Activated CD4-positive, alpha-beta memory T cell treated with anti-CD3 and anti-CD28 coated beads for 36 hours (primary cell): ENCODE measurements around the gene ZNF521. TPM values are rescaled to one million over a fixed set of nuclear protein-coding genes. Genes with fewer than 3 reads are reported as not detected.

ENCODE experiments used
- CTCF ChIA-PET: fragments of 350-600 bp; sonication (Branson Sonifier 250); formaldehyde crosslinking; loops from one replicate; lab custom pipeline; 2021; ENCODE audit warnings: antibody characterized with exemption, inconsistent platforms; lab: Charles Lee
- POLR2A ChIA-PET: fragments of 350-600 bp; sonication (Branson Sonifier 250); formaldehyde crosslinking; loops from one replicate; lab custom pipeline; 2021; ENCODE audit warnings: antibody characterized with exemption; lab: Charles Lee
- DNase-seq: peaks from one replicate; pipeline ENCODE4 v3.0.0-alpha.2; 2020
- H3K27ac Mint-ChIP-seq: one replicate; pipeline ENCODE4 v1.8.0; 2021; ENCODE audit warnings: mixed read lengths
- H3K27me3 Mint-ChIP-seq: one replicate; pipeline ENCODE4 v1.8.0; 2021; ENCODE audit warnings: mixed read lengths
- H3K36me3 Mint-ChIP-seq: one replicate; pipeline ENCODE4 v1.8.0; 2021; ENCODE audit warnings: mixed read lengths
- H3K4me1 Mint-ChIP-seq: one replicate; pipeline ENCODE4 v1.8.0; 2021; ENCODE audit warnings: low read depth, mixed read lengths
- H3K4me3 Mint-ChIP-seq: one replicate; pipeline ENCODE4 v1.8.0; 2021; ENCODE audit warnings: mild to moderate bottlenecking, mixed read lengths
- H3K9me3 Mint-ChIP-seq: one replicate; pipeline ENCODE4 v1.8.0; 2021; ENCODE audit warnings: mixed read lengths
- intact Hi-C: fragments of 100-400 bp; cut with micrococcal nuclease; formaldehyde crosslinking; loops from one replicate; pipeline ENCODE4 v1.15.1; 2023
- total RNA-seq, 2 experiments: library from RNA; stranded (reverse); gene quantifications; one replicate each; pipeline ENCODE4 v1.2.3, GENCODE V29; 2021

ZNF521 gene
- total RNA-seq, 2 experiments from 2014 or later, result not detected

DNA sequence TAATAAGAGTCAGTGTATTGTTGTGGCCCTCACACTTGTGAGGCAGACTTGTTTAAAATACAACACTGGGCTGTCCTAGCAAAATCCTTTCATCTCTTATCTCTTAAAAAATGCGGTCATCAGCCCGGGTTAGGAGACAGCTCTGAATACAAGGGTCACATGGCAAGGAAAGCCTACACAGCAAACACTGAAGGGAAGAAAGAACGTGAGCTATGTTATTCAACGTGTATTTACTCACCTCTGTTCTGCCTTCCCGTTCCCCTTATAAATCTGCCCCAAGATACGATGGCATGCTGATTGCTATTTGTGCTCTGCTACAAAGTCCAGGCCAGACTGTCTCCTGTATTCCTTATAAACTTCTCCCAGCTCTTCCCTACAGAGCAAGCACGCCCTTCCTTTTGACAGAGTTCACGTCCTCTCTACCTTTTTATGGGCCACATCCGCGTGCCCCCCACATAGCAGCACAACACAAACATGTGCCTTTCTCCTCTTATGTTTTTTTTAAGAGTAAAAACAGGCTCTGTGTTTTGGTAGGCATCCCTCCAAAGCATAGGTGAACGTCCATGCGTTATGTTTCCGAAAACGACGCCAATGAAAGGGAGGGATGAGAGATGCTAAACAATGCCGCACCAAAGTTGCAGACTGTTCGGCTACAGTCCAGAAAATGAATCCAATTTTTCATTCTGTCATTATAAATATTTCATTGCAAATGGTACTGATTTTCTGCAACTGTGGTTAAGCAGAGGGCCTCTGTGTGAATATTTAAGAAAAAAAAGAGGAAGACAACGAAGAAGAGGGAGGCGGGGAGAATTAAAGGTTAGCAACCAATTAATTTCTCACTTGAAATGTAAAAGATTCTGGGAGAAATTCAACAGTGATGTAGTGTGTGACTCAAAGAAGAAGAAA, 274.7 kb downstream of the ZNF521 start:
- no peaks in the 10 kb centered on the region for H3K9me3 Mint-ChIP-seq
- CTCF ChIA-PET, result no interaction called here
- no peaks in the 10 kb centered on the region for H3K36me3 Mint-ChIP-seq
- H3K4me1 Mint-ChIP-seq, result no peaks in the 10 kb centered on the region
- intact Hi-C loops, result no loop called here
- DNase-seq, result no peak
- H3K27me3 Mint-ChIP-seq, result no peaks in the 10 kb centered on the region
- POLR2A ChIA-PET, result no interaction called here
- H3K27ac Mint-ChIP-seq, result no peak overlapping the region
- H3K4me3 Mint-ChIP-seq, result no peak overlapping the region

DNA sequence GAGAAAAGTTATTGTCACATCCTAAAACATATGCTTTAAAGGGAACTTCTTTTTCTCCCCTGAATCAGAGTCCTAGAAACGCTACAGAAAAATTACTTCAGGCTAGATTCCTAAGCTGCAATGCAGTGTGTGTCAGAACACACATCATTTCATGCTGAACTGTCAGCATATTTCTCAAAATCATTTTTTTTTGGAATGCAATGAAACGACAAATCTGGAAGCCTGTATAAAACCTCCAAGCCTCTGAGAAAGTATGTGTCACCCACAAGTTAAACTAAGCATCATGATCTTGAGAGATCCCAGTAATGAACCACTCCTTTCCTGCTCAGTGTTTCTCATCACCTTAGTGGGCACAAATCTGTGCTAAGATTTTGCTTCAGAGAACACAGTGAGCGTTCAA, 276.2 kb downstream of the ZNF521 start:
- H3K27ac Mint-ChIP-seq, result no peak overlapping the region
- ChIA-PET POLR2A (no interaction called here), CTCF (no interaction called here)
- H3K4me1 Mint-ChIP-seq, result no peaks in the 10 kb centered on the region
- DNase-seq, result no peak
- no peaks in the 10 kb centered on the region for H3K27me3 Mint-ChIP-seq
- H3K9me3 Mint-ChIP-seq, result no peaks in the 10 kb centered on the region
- H3K36me3 Mint-ChIP-seq, result no peaks in the 10 kb centered on the region
- no peak overlapping the region for H3K4me3 Mint-ChIP-seq
- intact Hi-C loops, result no loop called here

DNA sequence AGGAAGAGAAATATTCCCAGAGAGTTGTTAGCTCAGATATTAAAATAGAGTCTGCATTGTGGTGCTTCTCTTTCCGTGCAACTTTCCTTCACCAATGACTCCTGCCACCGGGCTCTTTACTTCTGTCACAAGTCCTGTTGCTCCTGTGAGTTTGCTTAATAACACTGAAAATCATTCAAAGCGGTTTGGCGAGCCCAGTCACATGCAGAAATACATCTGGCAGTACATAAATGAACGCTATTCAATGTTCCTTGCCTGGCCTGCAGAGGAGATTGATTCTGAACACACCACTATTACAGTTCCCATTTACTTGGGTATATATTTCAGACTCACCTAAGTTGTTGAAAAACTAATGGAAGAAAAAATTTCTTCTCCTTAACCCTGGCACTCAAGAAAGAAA, 276.6 kb downstream of the ZNF521 start:
- Mint-ChIP-seq H3K36me3 (no peaks in the 10 kb centered on the region), H3K4me1 (no peaks in the 10 kb centered on the region), H3K27ac (no peak overlapping the region), H3K4me3 (no peak overlapping the region), H3K9me3 (no peaks in the 10 kb centered on the region), H3K27me3 (no peaks in the 10 kb centered on the region)
- intact Hi-C loops, result no loop called here
- CTCF ChIA-PET, result no interaction called here
- POLR2A ChIA-PET, result no interaction called here
- DNase-seq, result no peak

DNA sequence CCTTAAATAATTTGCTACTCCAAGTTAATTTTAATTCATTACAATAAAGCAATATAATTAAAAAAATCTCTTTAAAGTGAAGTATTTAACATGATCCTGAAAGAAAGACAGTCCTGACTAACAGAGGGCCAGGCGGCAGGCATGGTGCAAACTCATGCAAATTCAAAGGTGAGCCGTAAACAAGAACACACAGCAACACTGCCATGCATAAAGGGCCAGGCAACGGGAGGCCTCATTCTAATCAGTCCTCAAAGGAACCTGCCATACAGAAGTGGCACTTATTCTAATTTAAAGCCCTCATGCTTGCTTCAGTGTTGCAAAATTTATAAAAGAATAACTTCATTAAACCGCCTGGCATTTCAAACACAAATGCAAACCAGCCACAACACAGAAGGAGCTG, 277.0 kb downstream of the ZNF521 start:
- Mint-ChIP-seq H3K9me3 (no peaks in the 10 kb centered on the region), H3K27ac (no peak overlapping the region), H3K4me3 (no peak overlapping the region), H3K27me3 (no peaks in the 10 kb centered on the region), H3K36me3 (no peaks in the 10 kb centered on the region), H3K4me1 (no peaks in the 10 kb centered on the region)
- DNase-seq, result no peak
- ChIA-PET CTCF (no interaction called here), POLR2A (no interaction called here)
- intact Hi-C loops, result no loop called here

DNA sequence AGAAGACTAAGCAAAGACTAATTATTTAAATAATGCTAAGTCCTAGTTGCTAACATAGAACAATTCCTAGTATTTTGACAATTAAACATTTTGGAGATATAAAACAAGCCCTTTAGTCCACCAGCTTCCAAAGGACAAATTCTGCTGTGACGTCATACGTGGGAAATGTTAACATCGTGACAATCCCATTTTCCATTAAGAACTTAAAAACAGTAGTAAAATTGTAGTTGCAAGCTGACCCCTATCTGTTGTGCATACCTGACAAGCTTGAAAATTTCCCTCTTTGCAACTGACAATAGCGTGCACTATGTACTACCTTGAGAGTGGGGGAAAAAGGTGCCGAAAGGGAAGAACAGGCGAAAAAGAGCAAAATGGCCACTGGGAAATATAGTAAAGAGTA, 279.8 kb downstream of the ZNF521 start:
- no peak overlapping the region for H3K4me3 Mint-ChIP-seq
- H3K4me1 Mint-ChIP-seq, result no peaks in the 10 kb centered on the region
- intact Hi-C loops, result no loop called here
- H3K27me3 Mint-ChIP-seq, result no peaks in the 10 kb centered on the region
- ChIA-PET POLR2A (no interaction called here), CTCF (no interaction called here)
- H3K9me3 Mint-ChIP-seq, result no peaks in the 10 kb centered on the region
- H3K36me3 Mint-ChIP-seq, result no peaks in the 10 kb centered on the region
- no peak for DNase-seq
- no peak overlapping the region for H3K27ac Mint-ChIP-seq

DNA sequence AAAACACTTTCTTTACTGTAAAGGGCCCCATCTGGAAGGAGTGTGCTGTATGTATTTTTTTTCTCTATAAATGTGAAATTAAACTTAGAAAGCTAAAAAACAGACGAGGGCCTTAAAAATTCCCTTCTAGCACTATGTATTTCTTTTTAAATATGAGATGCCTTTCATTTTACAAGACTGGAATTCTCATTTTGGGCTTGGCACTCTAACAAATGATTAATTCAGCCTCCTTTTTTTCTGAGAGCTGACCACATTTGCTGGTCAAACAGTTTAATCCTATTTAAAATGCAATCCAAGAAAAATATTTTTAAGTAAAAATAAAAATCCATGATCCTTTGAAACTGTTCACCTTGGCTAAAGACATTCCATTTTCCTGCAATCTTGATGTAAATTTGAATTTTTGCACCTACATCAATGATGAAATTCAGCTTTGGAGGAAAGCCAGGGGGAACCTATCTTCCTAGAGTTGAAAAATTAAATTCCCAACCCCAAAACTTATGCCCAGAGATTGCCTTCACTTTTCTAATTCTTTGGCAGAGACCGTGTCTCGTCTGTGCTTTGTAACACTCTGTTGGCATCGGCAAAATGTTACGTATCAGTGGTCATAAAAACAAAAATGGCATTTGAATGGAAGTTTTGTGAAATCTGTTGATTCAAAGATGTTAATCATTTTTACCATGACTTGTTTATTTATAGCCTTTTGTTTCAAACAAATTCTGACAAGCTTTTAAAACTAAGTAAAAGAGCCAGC, 284.5 kb downstream of the ZNF521 start:
- DNase-seq, result no peak
- CTCF ChIA-PET, result interaction anchor here (1.0 kb wide), 1 partner anchor 305 kb away, joined by 4 read pairs; no protein-coding TSS in a partner anchor
- no peaks in the 10 kb centered on the region for H3K36me3 Mint-ChIP-seq
- no peaks in the 10 kb centered on the region for H3K27me3 Mint-ChIP-seq
- H3K4me3 Mint-ChIP-seq, result no peak overlapping the region
- POLR2A ChIA-PET, result no interaction called here
- intact Hi-C loops, result no loop called here
- H3K27ac Mint-ChIP-seq, result no peak overlapping the region
- H3K9me3 Mint-ChIP-seq, result no peaks in the 10 kb centered on the region
- no peaks in the 10 kb centered on the region for H3K4me1 Mint-ChIP-seq

DNA sequence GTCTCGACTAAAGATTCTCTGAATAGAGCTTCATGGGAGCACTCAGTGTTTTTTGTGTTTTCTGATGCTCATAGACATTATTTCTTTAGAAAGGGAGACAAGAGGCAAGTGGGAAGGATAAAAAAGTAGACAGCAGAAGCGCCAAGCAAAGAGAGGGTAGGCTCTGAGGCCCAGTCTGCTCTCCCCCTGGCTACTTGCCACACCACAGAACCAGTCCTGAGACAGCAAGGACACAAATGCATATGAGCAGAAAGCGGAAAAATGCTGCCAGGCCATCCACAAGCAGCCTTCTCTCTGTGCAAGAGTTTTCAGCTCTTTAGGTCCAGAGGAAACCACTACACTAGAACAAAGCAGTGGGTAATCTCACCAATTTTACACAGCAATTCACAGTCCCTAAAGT, 285.4 kb downstream of the ZNF521 start:
- Mint-ChIP-seq H3K36me3 (no peaks in the 10 kb centered on the region), H3K27me3 (no peaks in the 10 kb centered on the region), H3K9me3 (no peaks in the 10 kb centered on the region), H3K4me3 (no peak overlapping the region), H3K27ac (no peak overlapping the region), H3K4me1 (no peaks in the 10 kb centered on the region)
- ChIA-PET CTCF (no interaction called here), POLR2A (no interaction called here)
- intact Hi-C loops, result no loop called here
- DNase-seq, result no peak

DNA sequence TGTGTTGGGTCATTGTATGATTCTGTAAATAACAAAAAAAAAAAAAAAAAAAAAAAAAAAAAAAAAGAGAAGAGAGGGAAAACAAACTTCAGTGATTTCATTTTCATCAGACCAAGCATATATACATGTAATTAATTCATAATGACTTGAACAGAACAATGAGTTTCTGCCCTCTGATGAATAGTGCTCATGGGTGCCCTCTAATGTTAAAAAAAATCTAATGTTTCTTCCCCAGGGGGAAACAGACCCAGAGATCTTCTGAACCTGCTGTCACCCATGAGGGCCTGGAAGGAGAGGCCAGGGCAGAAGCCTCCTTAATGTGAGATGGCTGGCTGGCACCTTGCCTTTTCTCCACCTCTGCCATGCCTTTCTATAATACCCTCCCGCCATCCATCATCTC, 289.2 kb downstream of the ZNF521 start:
- Mint-ChIP-seq H3K4me3 (no peak overlapping the region), H3K27me3 (no peaks in the 10 kb centered on the region), H3K27ac (no peak overlapping the region), H3K4me1 (no peaks in the 10 kb centered on the region), H3K9me3 (no peaks in the 10 kb centered on the region), H3K36me3 (no peaks in the 10 kb centered on the region)
- ChIA-PET POLR2A (no interaction called here), CTCF (no interaction called here)
- DNase-seq, result no peak
- intact Hi-C loops, result no loop called here

DNA sequence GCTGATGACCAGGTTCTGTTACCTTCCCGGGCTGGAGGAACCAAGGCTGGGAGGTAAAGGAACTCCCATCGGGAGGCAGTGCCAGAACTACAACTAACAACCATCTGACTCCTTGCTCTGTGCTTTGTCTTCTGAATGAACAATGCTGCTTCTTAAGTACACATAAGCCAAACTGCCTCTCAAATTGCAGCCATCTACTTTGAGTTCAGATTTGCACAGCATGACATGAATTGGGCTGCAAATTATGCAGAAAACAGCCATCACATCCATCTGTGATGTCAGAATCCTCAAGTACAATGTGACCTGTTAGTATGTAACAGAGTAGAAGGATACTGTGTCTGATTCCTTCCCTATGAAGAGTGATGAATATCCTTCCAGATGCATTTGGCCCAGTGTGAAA, 290.6 kb downstream of the ZNF521 start:
- no peak for DNase-seq
- H3K9me3 Mint-ChIP-seq, result no peaks in the 10 kb centered on the region
- no peaks in the 10 kb centered on the region for H3K36me3 Mint-ChIP-seq
- H3K27ac Mint-ChIP-seq, result no peak overlapping the region
- no peaks in the 10 kb centered on the region for H3K4me1 Mint-ChIP-seq
- ChIA-PET CTCF (no interaction called here), POLR2A (no interaction called here)
- intact Hi-C loops, result no loop called here
- H3K4me3 Mint-ChIP-seq, result no peak overlapping the region
- H3K27me3 Mint-ChIP-seq, result no peaks in the 10 kb centered on the region

DNA sequence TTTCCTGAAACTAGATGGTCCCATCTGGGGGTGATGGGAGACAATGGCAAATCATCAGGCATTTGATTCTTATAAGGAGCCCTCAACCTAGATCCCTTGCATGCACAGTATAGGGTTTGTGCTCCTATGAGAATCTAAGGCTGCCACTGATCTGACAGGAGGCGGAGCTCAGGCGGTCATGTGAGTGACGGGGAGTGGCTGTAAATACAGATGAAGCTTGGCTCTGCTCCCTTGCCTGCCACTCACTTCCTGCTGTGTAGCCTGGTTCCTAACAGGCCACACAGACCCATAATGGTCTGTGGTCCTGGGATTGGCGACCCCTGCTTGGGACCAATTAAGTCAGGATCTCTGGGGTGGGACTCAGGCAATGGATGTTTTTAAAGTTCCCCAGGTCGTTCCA, 293.4 kb downstream of the ZNF521 start:
- ChIA-PET POLR2A (no interaction called here), CTCF (interaction anchor here (0.7 kb wide), 1 partner anchor 21 kb away, joined by 3 read pairs; no protein-coding TSS in a partner anchor)
- Mint-ChIP-seq H3K4me1 (no peaks in the 10 kb centered on the region), H3K4me3 (no peak overlapping the region), H3K27me3 (no peaks in the 10 kb centered on the region), H3K9me3 (no peaks in the 10 kb centered on the region), H3K36me3 (no peaks in the 10 kb centered on the region), H3K27ac (no peak overlapping the region)
- DNase-seq, result no peak
- intact Hi-C loops, result no loop called here

DNA sequence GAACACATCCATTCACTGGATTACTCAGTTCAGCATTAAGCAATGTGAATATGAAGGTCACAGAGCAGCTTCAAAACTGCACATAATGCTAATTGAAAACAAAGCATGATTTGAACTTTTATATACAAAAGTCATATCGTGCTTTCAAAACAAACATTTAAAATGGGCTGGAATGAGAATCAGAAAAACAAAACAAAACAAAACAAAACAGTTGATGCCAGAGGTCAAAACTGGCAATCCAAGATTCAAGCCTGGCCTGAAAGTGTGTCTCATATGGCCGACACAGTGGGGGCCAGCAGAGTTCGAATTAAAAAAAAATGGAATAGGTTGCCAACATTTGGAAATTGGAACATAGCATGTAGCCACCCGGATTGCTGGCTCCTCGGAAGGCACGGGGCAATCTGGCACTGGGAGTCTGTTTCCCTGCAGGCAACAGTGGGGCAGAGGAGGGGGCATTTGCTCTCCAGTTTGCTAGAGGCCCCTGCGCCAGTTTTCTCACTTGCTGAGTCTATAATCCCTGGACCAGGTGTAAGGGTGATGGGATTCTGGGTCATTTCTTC, 294.4 kb downstream of the ZNF521 start:
- ChIA-PET CTCF (interaction anchor here (0.7 kb wide), 1 partner anchor 20 kb away, joined by 3 read pairs; no protein-coding TSS in a partner anchor), POLR2A (no interaction called here)
- no peaks in the 10 kb centered on the region for H3K36me3 Mint-ChIP-seq
- H3K4me3 Mint-ChIP-seq, result no peak overlapping the region
- no peak overlapping the region for H3K27ac Mint-ChIP-seq
- H3K9me3 Mint-ChIP-seq, result no peaks in the 10 kb centered on the region
- intact Hi-C loops, result no loop called here
- no peaks in the 10 kb centered on the region for H3K4me1 Mint-ChIP-seq
- no peak for DNase-seq
- H3K27me3 Mint-ChIP-seq, result no peaks in the 10 kb centered on the region

DNA sequence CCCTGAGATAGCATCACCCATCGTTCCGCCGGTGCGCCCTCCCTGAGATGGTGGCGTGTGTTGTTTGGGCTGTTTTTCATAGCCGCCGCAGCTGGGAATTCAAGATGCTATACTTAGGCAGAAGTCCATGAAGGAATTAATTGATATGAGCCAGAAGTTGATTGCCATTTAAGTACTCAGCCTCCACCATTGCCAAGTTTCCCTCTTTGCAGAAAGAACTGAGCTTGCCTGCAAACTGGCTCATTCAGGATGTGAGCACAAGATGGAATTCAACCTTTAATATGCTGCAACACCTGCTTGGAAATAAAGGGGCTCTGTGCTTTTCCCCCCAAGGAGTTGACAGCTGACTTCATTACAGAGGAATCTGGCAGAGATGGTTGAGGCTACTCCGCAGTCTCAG, 295.5 kb downstream of the ZNF521 start:
- intact Hi-C loops, result no loop called here
- H3K36me3 Mint-ChIP-seq, result no peaks in the 10 kb centered on the region
- no peak overlapping the region for H3K27ac Mint-ChIP-seq
- no peaks in the 10 kb centered on the region for H3K9me3 Mint-ChIP-seq
- ChIA-PET CTCF (no interaction called here), POLR2A (no interaction called here)
- no peaks in the 10 kb centered on the region for H3K4me1 Mint-ChIP-seq
- H3K27me3 Mint-ChIP-seq, result no peaks in the 10 kb centered on the region
- no peak overlapping the region for H3K4me3 Mint-ChIP-seq
- no peak for DNase-seq
